ENCODE measurements around the gene MYLK. TPM values are rescaled to one million over a fixed set of nuclear protein-coding genes. Genes with fewer than 3 reads are reported as not detected.
A peak's percentile ranks its signal among the peaks of the same experiment; 100 is the strongest.

MYLK gene
- total and polyA plus RNA-seq, 2 of the 4 experiments (the other 2 are of a cell fraction) = 299 to 484 TPM

DNA sequence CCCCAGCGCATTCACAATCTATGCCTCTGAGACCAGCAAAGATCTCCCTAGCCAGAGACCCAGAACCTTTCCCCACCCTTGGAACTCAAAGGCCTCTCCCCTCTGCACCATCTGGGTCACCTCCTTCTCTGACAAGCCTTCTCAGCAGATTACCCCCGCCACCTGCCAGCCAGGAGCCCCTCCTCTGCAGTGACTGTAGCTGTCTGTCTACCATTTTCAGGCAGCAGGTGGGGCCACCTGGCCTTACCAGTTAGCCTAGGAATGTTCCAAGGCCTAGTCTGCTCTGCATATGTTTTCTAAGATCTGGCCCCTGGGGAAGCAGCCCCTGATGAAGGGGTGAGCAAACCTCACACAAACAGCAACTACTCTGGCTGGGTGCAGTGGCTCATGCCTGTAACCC lies 2.4 kb downstream of the MYLK start:
- no peak for TF ChIP-seq NFE2L2 (IDR thresholded peaks at IDR 0.05; ENCODE audit: low read depth, low read length)
- no peak for TF ChIP-seq POLR2A (IDR thresholded peaks at IDR 0.05; ENCODE audit: low read depth, low read length)
- no peak for TF ChIP-seq RCOR1 (IDR thresholded peaks at IDR 0.05; ENCODE audit: insufficient replicate concordance, low read length)
- no peak for TF ChIP-seq CEBPB (IDR thresholded peaks at IDR 0.05; ENCODE audit: low read depth, low read length)
- no peak for TF ChIP-seq CHD1 (IDR thresholded peaks at IDR 0.05; ENCODE audit: low read depth, low read length)
- TF ChIP-seq MXI1 (IDR thresholded peaks at IDR 0.05; ENCODE audit: borderline replicate concordance, low read depth, low read length) = no peak
- TF ChIP-seq, protein P1, sequence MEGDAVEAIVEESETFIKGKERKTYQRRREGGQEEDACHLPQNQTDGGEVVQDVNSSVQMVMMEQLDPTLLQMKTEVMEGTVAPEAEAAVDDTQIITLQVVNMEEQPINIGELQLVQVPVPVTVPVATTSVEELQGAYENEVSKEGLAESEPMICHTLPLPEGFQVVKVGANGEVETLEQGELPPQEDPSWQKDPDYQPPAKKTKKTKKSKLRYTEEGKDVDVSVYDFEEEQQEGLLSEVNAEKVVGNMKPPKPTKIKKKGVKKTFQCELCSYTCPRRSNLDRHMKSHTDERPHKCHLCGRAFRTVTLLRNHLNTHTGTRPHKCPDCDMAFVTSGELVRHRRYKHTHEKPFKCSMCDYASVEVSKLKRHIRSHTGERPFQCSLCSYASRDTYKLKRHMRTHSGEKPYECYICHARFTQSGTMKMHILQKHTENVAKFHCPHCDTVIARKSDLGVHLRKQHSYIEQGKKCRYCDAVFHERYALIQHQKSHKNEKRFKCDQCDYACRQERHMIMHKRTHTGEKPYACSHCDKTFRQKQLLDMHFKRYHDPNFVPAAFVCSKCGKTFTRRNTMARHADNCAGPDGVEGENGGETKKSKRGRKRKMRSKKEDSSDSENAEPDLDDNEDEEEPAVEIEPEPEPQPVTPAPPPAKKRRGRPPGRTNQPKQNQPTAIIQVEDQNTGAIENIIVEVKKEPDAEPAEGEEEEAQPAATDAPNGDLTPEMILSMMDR (conservative IDR thresholded peaks at IDR 0.05; ENCODE audit: low read depth, low read length) = no peak
- TF ChIP-seq MAFK (IDR thresholded peaks at IDR 0.05; ENCODE audit: low read depth, low read length) = no peak
- TF ChIP-seq FOS (IDR thresholded peaks at IDR 0.05; ENCODE audit: low read depth, low read length) = no peak
- no peak for TF ChIP-seq RAD21 (IDR thresholded peaks at IDR 0.05; ENCODE audit: low read length)
- no peak for TF ChIP-seq RFX5 (IDR thresholded peaks at IDR 0.05; ENCODE audit: low read depth, low read length)
- TF ChIP-seq, protein P2, sequence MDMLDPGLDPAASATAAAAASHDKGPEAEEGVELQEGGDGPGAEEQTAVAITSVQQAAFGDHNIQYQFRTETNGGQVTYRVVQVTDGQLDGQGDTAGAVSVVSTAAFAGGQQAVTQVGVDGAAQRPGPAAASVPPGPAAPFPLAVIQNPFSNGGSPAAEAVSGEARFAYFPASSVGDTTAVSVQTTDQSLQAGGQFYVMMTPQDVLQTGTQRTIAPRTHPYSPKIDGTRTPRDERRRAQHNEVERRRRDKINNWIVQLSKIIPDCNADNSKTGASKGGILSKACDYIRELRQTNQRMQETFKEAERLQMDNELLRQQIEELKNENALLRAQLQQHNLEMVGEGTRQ (IDR thresholded peaks at IDR 0.05; ENCODE audit: low read depth, low read length) = no peak
- TF ChIP-seq BHLHE40 (IDR thresholded peaks at IDR 0.05; ENCODE audit: low read depth, low read length) = no peak
- TF ChIP-seq SMC3 (IDR thresholded peaks at IDR 0.05; ENCODE audit: low read depth, low read length) = no peak
- Histone ChIP-seq H3K4me3 (ENCODE audit: insufficient read depth, low read depth, low read length) (peak overlapping the region; percentile 38; the same call in 1 of the 2 replicates), H3K9me3 (ENCODE audit: control insufficient read depth, insufficient read depth, low read length) (no peaks in the 10 kb centered on the region), H4K91ac (ENCODE audit: insufficient read depth, low read depth, low read length) (peak overlapping the region; percentile 45), H3K4me2 (ENCODE audit: low read depth, low read length) (peak overlapping the region; percentile 86), H2AK5ac (ENCODE audit: low read depth, low read length) (peak overlapping the region; percentile 49), H3K4ac (ENCODE audit: low read depth, low read length) (peak overlapping the region; percentile 80), H3K23ac (ENCODE audit: low read depth, low read length) (peak overlapping the region; percentile 53), H3K18ac (ENCODE audit: low read depth, low read length) (peak overlapping the region; percentile 19), H3K27me3 (ENCODE audit: control insufficient read depth, insufficient read depth, low read length) (no peaks in the 10 kb centered on the region), H4K5ac (ENCODE audit: low read depth, low read length) (peak overlapping the region; percentile 61), H3K56ac (ENCODE audit: extremely low read depth, insufficient read depth, low read length) (peak overlapping the region; percentile 29; the same call in 1 of the 2 replicates), H3K9me1 (ENCODE audit: insufficient read depth, low read length) (peaks cover 38% of the 10 kb centered on the region), H3K4me1 (ENCODE audit: control insufficient read depth, insufficient read depth, low read length) (peaks cover 25% of the 10 kb centered on the region), H3K9ac (ENCODE audit: low read depth, low read length) (peak overlapping the region; percentile 90), H3K27ac (ENCODE audit: insufficient read depth, low read length) (peak overlapping the region; percentile 30), H2AFZ (replicated peaks; ENCODE audit: low read length, poor library complexity) (no peak overlapping the region), H3K79me1 (ENCODE audit: low read depth in 1 of 2, low read length in 2 of 2) (peaks cover 51 to 71% of the 10 kb centered on the region in 2 experiments), H4K20me1 (ENCODE audit: insufficient read depth, low read length) (peaks cover 39% of the 10 kb centered on the region), H2BK15ac (ENCODE audit: low read depth, low read length) (peak overlapping the region; percentile 33; the same call in 1 of the 3 replicates), H2BK20ac (ENCODE audit: low read depth, low read length) (peak overlapping the region; percentile 45; the same call in 1 of the 2 replicates), H2BK120ac (ENCODE audit: low read depth, low read length) (peak overlapping the region; percentile 54; the same call in 1 of the 2 replicates), H2AK9ac (replicated peaks; ENCODE audit: low read depth, low read length, poor library complexity) (peak overlapping the region; percentile 59), H3K14ac (replicated peaks; ENCODE audit: low read depth, low read length) (peak overlapping the region; percentile 97), H2BK5ac (ENCODE audit: low read depth, low read length, poor library complexity, severe bottlenecking) (peak overlapping the region; percentile 52), H4K8ac (ENCODE audit: low read depth in 2 of 2, low read length in 2 of 2) (peak overlapping the region; percentile 0 to 81; a peak in 3 of 4 replicates), H3K36me3 (ENCODE audit: control insufficient read depth, insufficient read depth, low read length) (peaks cover 32% of the 10 kb centered on the region)
- no TSS peak for BruUV-seq (replicated peaks)
- ChIA-PET CTCF (interaction anchor here (0.6 to 0.7 kb wide), 3 partner anchors 32 to 697 kb away, joined by 3 to 7 read pairs (median 4); no protein-coding TSS in a partner anchor), POLR2A (ENCODE audit: unreplicated experiment) (no interaction called here)
- dilution Hi-C loops (cut with HindIII; ENCODE audit: low sequenced_read_pairs, unreplicated experiment) = no loop called here
- DNase-seq = no peak
- in situ Hi-C loops (cut with MboI; ENCODE audit: low sequenced_read_pairs) = no loop called here
- intact Hi-C loops (cut with micrococcal nuclease) = loop anchor here (5.0 kb wide), 3 partner anchors 99 to 154 kb away; no protein-coding TSS in a partner anchor
- WGBS, 2 experiments (ENCODE audit: extremely low coverage in 2 of 2, insufficient read length in 1 of 2) = no CpG with 5 or more reads among the region's 2 CpGs
- no peak for ATAC-seq (ENCODE audit: low read depth)

Measured in IMR-90 (cell line).